Activated CD8-positive, alpha-beta memory T cell treated with anti-CD3 and anti-CD28 coated beads, Interleukin-2, amount 50 U/mL, for 48 hours (primary cell): ENCODE data around the gene FARSA.

Source experiments
- DNase-seq: peaks from one replicate; pipeline ENCODE4 v3.0.0-alpha.2; 2020

The FARSA gene

DNA sequence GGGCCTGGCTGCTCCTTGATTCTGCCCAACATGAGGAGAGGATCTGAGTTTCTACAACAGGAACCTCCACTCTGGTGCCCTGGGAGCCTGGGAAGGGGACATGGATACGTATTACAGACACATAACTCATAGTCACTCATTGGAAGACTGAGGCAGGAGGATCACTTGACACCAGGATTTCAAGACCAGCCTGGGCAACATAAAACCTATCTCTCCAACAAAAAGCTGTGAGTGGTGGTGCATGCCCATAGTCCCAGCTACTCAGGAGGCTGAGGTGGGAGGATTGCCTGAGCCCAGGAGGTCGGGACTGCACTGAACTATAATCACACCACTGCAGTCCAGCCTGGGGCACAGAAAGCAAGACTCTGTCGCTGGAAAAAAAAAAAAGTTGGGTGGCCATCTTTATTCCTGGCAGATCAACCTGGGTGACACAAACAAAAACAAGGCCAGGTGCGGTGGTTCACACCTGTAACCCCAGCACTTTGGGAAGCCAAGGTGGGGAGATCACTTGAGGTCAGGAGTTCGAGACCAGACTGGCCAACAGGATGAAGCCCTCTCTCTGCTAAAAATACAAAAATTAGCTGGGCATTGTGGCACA lies 45.4 kb downstream of the FARSA start:
- DNase-seq = no peak

- DNase-seq = no peak
Observed at GRCh38 chr19:12886969-12887747, 46.4 kb downstream of the FARSA start, which contains the start of gene KLF1. Gene KLF1 (minus strand): TSS chr19:12887201. CDS start chr19:12887140, 61 bp downstream.

GRCh38 chr19:12886651-12886968 lies 46.9 kb downstream of the FARSA start:
- DNase-seq = no peak

DNA sequence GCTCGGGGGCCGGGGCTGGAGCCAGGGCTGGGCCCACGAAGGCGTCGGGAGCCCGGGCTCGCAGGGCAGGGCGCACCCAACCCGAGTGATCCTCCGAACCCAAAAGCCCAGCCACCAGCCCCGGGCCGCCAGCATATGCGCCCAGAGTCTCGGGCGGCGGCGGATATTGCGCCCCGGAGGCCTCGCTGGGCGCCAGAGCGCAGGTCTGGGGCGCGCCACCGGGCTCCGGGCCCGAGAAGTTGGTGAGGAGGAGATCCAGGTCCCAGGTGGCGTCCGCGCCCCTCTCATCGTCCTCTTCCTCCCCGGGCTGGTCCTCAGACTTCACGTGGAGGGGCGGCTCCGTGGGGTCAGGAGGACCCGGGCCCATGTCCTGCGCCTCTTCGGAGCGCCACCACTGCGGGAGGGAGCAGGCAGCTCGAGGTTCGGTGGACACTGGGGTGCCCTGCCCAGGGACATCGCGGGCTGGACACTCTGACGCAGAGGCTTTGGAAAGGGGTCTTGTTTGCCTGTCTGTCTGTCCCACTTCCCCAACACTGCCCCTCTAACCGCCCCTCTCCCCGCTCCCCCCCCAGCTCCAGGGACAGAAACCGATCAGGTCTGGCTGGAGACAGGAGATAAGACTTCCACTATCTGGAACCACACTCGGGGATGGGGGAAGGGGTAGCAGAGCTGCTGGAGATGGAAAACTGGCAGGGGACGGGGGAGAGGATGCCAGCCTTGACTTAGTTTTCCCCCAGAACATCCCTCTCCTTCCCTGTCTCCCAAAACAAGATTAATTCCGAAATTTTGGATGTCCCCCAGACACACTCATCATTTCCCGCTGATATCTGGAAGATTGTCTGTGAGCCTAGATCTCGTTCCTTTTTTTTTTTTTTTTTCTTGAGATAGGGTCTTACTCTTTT lies 47.5 kb downstream of the FARSA start:
- peak; percentile 63 for DNase-seq

DNA sequence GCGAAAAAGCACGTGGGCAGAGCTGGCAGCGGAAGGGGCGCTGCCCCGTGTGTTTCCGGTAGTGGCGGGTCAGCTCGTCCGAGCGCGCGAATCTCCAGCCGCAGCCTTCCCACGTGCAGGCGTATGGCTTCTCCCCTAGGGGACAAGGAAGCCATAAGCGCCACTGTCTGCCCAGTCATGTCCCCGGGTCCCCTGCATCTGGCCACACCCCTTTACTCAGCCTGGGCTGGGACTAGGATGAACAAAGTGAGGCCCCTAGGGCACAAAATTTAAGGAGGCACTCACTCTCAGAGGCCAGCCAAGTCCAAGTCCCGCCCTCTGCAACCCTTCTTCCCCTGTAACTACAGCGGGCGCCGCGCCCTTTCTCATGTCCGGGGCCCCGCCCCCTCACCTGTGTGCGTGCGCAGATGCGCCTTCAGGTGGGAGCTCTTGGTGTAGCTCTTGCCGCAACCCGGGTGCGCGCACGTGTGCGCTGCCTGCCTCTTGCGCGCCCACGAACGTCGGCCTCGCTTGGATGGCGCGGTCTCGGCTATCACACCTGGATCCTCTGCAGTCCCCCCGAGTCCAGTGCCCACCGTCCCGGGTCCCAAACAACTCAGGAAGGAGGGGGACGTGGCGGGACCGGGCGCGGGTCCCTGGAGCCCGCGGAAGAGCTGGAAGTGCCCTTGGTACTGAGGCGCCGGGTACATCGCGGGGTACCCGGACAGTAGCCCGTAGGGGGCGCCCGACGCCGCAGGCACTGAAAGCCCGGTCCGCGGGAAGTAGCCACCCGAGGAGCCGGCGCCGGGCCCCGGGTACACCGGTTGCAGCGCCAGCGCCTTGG lies 48.4 kb downstream of the FARSA start:
- DNase-seq = peak; percentile 96

- DNase-seq = no peak
Observed at GRCh38 chr19:12884627-12884925, 48.9 kb downstream of the FARSA start.

GRCh38 chr19:12884202-12884601 lies 49.3 kb downstream of the FARSA start:
- no peak for DNase-seq

GRCh38 chr19:12882589-12882988 lies 50.9 kb downstream of the FARSA start:
- DNase-seq = no peak

- peak; percentile 93 for DNase-seq
Observed at GRCh38 chr19:12881172-12881808, 52.2 kb downstream of the FARSA start, which contains the start of gene DNASE2. Gene DNASE2 (minus strand): TSS chr19:12881449. CDS start chr19:12881375, 74 bp downstream.

- DNase-seq = peak; percentile 65
Observed at GRCh38 chr19:12880551-12881171, 52.9 kb downstream of the FARSA start.

- DNase-seq = no peak
Observed at GRCh38 chr19:12875086-12875485, 58.4 kb downstream of the FARSA start.

GRCh38 chr19:12873891-12874745 lies 59.4 kb downstream of the FARSA start:
- no peak for DNase-seq

DNA sequence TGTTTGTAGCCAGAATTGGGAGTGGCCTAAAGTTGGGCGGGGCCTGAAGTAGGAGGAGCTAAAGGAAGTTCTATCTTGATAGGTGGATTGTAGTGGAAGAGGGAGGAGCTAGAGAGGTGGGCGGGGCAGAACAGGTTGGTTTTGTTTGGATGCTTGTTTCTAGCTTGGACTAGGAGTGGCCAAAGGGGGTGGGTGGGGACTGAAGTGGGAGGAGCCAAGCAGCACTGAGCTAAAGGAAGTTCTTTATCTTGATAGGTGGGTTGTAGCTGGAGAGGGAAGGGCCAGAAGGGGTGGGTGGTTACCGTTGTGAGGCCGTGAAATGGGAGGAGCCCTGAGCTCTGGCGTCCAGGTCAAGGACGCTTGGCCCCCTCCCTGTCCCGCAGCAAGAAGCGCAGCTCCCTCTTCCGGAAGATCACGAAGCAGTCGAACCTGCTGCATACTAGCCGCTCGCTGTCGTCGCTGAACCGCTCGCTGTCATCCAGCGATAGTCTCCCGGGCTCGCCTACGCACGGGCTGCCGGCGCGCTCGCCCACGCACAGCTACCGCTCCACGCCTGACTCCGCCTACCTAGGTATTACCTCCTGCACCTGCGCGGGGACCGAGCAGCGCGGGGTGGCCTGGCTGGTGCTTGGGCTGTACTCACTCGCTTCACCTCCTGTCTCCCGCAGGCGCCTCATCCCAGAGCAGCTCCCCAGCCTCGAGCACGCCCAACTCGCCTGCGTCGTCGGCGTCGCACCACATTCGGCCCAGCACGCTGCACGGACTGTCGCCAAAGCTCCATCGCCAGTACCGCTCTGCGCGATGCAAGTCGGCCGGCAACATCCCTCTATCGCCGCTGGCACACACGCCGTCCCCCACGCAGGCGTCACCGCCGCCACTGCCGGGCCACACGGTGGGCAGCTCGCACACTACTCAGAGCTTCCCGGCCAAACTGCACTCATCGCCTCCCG lies 60.3 kb downstream of the FARSA start:
- DNase-seq = peak; percentile 69
